IPS DF 6.9 (cell line): Measurements from ENCODE around the gene RPS27L.

Experiments used
- DNase-seq: peaks from one replicate; pipeline ENCODE4 v3.0.0-alpha.2; 2013; ENCODE audit warnings: low read depth, low spot score
- H3K27ac ChIP-seq: one replicate; pipeline ENCODE4 v1.5.1; 2013; ENCODE audit warnings: low read length, control low read depth
- H3K27me3 ChIP-seq: 2 replicates; pipeline ENCODE4 v1.6.1; 2013; ENCODE audit warnings: mild to moderate bottlenecking, low read length; ENCODE audit not compliant: control insufficient read depth, insufficient read depth
- H3K36me3 ChIP-seq: 2 replicates; pipeline ENCODE4 v1.6.1; 2013; ENCODE audit warnings: low read length; ENCODE audit not compliant: control insufficient read depth, insufficient read depth
- H3K4me1 ChIP-seq: 2 replicates; pipeline ENCODE4 v1.6.1; 2013; ENCODE audit warnings: low read length; ENCODE audit not compliant: control insufficient read depth, insufficient read depth
- H3K4me3 ChIP-seq: 2 replicates; pipeline ENCODE4 v1.5.1; 2013; ENCODE audit warnings: mild to moderate bottlenecking, low read length
- H3K9me3 ChIP-seq: 2 replicates; pipeline ENCODE4 v1.6.1; 2013; ENCODE audit warnings: low read length, inconsistent platforms; ENCODE audit not compliant: control insufficient read depth, insufficient read depth
- WGBS: extraction: QIAGEN DNeasy Blood & Tissue Kit; methylation state at CpG from one replicate; pipeline ENCODE4 v1.1.7; 2013; ENCODE audit warnings: mixed read lengths, missing lambda C conversion rate; ENCODE audit not compliant: insufficient read length, insufficient coverage; 5-methylcytosine and 5-hydroxymethylcytosine counted together

Gene RPS27L

DNA sequence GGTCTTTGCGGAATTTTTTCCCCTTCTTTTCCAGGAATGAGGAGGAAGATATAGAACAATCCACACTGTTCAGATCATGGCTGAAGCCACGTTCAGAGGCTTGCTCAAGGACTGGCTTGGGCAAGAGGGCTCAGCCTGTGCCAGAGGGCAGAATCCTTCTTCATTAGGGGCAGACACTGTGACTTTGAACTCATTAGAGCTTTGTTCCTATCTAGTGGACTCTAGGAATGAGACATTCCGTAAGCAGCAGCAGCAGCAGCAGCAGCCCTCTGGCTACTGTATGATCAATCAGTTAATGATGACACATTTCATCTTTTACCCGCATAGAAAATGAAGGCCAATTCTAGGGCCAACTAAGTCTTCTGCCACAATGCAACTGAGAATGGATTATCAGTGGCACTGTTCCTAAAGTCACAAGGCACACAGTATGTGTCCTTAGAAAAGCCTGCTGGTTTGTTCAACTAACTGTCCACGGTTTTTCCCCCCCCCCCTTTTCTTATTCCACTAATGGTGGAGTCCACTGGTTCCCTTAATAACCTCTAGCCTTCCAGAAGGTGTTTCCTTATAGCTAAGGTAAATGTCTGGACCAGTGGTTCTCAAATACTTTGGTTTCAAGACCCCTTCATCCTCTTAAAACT is 30.4 kb upstream of the RPS27L start:
- peaks cover 1% of the 10 kb centered on the region; the same call in 1 of the 2 replicates for H3K4me1 ChIP-seq

DNA sequence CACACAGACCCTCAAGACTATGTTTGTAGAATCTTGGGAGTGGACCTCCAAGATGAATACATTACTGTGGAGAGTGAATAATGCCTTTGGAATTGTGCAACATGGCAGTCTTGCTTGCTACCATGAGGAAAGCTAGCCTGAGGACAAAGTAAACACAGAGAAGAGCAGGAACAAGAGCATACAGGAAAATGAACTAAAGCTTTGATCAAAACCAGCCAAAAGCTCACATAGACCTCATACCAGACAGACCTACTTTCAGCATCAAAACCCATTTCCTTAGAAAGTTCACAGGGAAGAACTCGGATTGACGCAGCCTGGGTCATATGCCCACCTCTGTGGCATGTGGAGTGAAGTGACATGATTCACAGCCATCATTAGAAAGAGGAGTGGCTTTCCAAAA is 28.8 kb upstream of the RPS27L start:
- Histone ChIP-seq H3K4me3 (no peak overlapping the region), H3K4me1 (peaks cover 1% of the 10 kb centered on the region; the same call in 1 of the 2 replicates), H3K36me3 (no peaks in the 10 kb centered on the region), H3K9me3 (no peaks in the 10 kb centered on the region), H3K27me3 (no peaks in the 10 kb centered on the region), H3K27ac (no peak overlapping the region)
- WGBS, result no CpG with 5 or more reads among the region's 2 CpGs
- DNase-seq, result no peak

More for the DNA sequence above, 30.4 kb upstream of the RPS27L start:
- no peaks in the 10 kb centered on the region for H3K36me3 ChIP-seq
- no peaks in the 10 kb centered on the region for H3K27me3 ChIP-seq
- no CpG with 5 or more reads among the region's 5 CpGs for WGBS
- DNase-seq, result no peak
- H3K27ac ChIP-seq, result no peak overlapping the region
- no peaks in the 10 kb centered on the region for H3K9me3 ChIP-seq
- no peak overlapping the region for H3K4me3 ChIP-seq

DNA sequence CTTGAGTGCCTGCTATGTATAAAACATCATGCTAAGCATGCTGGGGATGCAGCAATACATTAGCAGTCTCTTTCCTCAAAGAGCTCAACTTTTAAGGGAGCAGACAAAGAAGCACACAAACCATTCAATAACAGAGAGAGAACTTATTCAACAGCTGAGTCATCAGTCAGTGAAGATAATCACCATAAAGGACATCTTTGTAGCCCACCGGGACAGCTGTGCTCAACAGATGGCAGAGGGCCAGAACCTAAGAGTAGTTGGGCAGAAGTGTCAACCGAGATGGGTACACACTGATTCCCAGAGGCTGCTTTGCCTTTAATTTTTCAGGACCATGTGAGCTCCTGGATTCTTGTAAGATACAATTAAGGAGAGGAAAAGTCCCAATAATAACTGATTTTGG is 27.9 kb upstream of the RPS27L start:
- Histone ChIP-seq H3K4me3 (no peak overlapping the region), H3K36me3 (no peaks in the 10 kb centered on the region), H3K4me1 (peaks cover 1% of the 10 kb centered on the region; the same call in 1 of the 2 replicates), H3K27ac (no peak overlapping the region), H3K9me3 (no peaks in the 10 kb centered on the region), H3K27me3 (no peaks in the 10 kb centered on the region)
- DNase-seq, result no peak
- WGBS, result no CpG with 5 or more reads among the region's 2 CpGs

DNA sequence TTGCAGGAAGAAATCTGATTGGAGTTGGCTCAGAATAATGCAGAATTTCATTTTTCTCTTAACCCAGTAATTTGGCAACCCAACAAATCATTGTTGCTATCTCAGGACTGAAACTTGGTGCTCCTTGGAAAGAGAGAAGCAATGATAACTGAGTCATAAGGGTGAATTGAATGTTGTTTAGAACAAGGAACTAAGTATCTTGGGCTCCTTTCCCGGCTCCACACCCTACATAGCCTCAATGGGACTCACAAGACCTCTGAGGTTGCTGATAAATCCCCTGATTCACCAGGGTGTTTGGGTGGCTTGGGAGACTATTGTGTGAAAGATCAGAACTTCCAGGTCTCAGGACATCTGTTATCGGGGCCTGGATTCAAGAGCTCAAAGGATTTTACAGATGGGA is 24.4 kb upstream of the RPS27L start:
- Histone ChIP-seq H3K4me3 (no peak overlapping the region), H3K27me3 (no peaks in the 10 kb centered on the region), H3K9me3 (no peaks in the 10 kb centered on the region), H3K4me1 (no peaks in the 10 kb centered on the region), H3K27ac (no peak overlapping the region), H3K36me3 (no peaks in the 10 kb centered on the region)
- DNase-seq, result no peak
- no CpG with 5 or more reads among the region's 2 CpGs for WGBS

DNA sequence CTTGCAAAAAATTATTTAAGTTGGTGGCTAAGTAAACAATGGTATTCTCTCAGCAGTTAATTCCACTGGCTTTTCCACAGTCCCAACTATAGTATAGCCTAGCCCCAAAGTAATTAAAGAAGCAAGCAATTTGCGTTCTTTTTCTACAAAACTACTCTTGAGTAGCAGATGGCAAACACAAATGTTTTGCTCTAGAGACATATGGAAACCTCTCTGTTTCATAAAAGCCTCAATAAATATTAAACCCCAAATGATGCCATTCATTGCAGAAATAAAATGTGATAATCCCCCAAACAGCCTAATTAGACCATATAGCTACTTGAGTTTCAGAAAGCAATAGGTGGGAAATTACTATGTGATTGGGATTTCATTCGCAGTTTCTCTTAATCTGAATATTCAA is 23.5 kb upstream of the RPS27L start:
- no peak for DNase-seq
- Histone ChIP-seq H3K36me3 (no peaks in the 10 kb centered on the region), H3K27me3 (no peaks in the 10 kb centered on the region), H3K9me3 (no peaks in the 10 kb centered on the region), H3K4me3 (no peak overlapping the region), H3K4me1 (no peaks in the 10 kb centered on the region), H3K27ac (no peak overlapping the region)
- WGBS, result no CpG with 5 or more reads among the region's 2 CpGs

DNA sequence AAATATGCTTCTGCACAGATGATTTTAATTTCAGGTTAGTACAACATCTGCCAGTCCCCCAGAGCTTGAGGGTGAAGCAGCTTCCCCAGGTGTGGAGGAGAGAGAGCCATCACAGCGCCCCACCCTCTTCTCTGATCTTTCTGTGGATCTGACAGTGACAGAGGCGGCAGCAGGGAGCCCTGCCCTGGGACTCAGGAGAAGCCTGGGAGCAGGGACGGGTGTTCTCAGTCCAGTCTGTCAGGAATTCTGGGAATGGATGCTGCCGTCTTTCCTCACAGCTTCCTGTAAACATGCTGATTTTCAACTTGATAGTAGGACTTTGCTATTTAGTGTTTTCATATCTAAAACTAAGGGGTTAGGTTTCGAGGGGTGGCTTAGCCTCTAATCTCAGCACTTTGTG is 20.8 kb upstream of the RPS27L start:
- Histone ChIP-seq H3K27ac (no peak overlapping the region), H3K9me3 (no peaks in the 10 kb centered on the region), H3K36me3 (no peaks in the 10 kb centered on the region), H3K4me1 (no peaks in the 10 kb centered on the region), H3K4me3 (no peak overlapping the region), H3K27me3 (no peaks in the 10 kb centered on the region)
- WGBS, result no CpG with 5 or more reads among the region's 5 CpGs
- no peak for DNase-seq

DNA sequence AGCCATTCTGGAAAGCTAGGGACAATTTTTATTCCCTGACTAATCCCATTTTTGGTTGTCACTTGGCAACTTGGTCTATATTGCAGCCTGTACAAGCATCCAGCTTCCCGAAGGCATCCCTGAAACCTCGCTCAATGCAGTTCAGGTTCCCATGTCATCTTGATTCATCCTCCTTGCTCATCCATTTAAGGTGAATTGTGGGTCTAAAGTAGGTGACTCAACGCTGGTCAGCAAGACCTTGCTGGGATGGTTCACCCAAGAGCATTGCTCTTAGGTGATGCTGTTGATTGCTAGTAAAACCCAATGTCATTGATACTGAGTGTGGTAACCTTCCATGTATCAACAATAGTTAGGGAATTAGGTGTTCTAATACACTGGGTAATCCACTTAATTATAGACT is 19.0 kb upstream of the RPS27L start:
- Histone ChIP-seq H3K4me3 (no peak overlapping the region), H3K27me3 (no peaks in the 10 kb centered on the region), H3K9me3 (no peaks in the 10 kb centered on the region), H3K4me1 (0 out of 2 replicates have a peak, but pooled peaks cover 1% of the 10 kb centered on the region), H3K36me3 (no peaks in the 10 kb centered on the region), H3K27ac (no peak overlapping the region)
- no CpG with 5 or more reads among the region's 3 CpGs for WGBS
- DNase-seq, result no peak

DNA sequence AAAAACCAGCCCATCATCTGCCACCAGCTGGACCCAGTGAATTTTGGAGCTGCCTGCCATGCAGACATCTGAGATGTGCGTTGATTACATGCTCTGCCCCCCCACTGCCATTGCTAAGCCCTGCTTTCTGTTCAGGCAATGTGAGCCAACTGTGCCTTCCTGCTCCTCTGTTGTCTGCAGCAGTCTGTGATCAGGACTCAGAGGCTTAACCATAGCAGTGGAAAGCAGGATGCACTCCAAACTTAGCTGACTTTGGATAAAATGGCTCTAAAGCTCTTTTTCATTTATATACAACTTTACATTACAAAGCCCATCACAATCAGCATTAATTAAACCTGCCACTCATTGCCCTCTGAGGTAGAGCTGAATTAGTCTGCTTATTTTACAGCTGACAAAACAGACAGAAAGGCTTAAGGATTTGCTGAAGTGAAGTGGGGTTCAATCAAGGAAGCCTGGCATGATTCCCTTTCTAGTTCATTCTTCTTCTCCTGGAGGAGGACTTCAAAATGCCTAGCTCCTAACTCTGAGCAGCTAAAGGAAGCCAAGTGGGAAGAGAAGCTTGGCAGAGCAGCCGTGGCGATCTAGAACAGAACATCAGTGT is 15.7 kb upstream of the RPS27L start:
- H3K4me3 ChIP-seq, result no peak overlapping the region
- DNase-seq, result no peak
- WGBS, result no CpG with 5 or more reads among the region's 3 CpGs

DNA sequence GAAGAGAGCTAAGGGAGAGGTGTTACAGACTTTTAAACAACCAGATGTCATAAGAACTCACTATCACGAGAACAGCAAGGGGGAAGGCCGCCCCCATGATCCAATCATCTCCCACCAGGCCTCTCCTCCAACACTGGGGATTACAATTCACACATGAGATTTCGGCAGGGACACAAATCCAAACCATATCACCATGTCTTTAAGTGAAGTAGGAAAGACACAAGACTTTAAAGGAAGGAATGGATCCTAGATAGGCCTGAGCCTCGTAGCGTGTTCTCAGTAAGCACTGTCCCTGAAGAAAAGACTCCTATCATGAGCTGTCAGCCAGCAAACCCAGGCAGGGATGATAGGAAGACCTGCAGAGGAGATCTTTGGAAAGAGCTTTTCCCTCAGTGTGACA is 15.1 kb upstream of the RPS27L start:
- H3K4me1 ChIP-seq, result 0 out of 2 replicates have a peak, but pooled peaks cover 1% of the 10 kb centered on the region
- H3K4me3 ChIP-seq, result no peak overlapping the region
- DNase-seq, result no peak
- H3K9me3 ChIP-seq, result no peaks in the 10 kb centered on the region
- H3K27ac ChIP-seq, result no peak overlapping the region
- H3K27me3 ChIP-seq, result no peaks in the 10 kb centered on the region
- WGBS, result no CpG with 5 or more reads among the region's 5 CpGs
- no peaks in the 10 kb centered on the region for H3K36me3 ChIP-seq

More for the DNA sequence above, 15.7 kb upstream of the RPS27L start:
- H3K9me3 ChIP-seq, result no peaks in the 10 kb centered on the region
- 0 out of 2 replicates have a peak, but pooled peaks cover 1% of the 10 kb centered on the region for H3K4me1 ChIP-seq
- no peaks in the 10 kb centered on the region for H3K36me3 ChIP-seq
- H3K27me3 ChIP-seq, result no peaks in the 10 kb centered on the region
- no peak overlapping the region for H3K27ac ChIP-seq

DNA sequence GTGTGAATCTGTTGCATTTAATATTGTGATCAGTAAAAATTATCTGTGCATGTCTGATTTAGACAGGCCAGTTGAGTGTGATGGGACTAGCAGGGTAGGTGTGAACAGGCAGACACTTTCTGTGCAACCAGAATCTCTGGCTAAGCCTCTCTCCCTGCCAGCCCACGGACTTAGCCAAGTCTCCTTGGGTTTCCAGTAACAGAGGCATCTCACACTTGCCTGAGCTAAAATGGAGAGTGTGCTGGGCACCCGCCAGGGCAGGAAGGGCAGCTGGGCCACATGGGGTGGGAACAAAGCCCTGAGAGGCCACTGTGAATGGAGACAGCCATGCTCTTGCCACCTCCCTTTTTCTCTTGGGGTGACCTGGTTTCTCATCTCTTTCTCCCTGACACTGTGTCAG is 12.5 kb upstream of the RPS27L start:
- H3K4me1 ChIP-seq, result 0 out of 2 replicates have a peak, but pooled peaks cover 1% of the 10 kb centered on the region
- WGBS, result no CpG with 5 or more reads among the region's 2 CpGs
- H3K27me3 ChIP-seq, result no peaks in the 10 kb centered on the region
- no peaks in the 10 kb centered on the region for H3K36me3 ChIP-seq
- no peak overlapping the region for H3K4me3 ChIP-seq
- DNase-seq, result no peak
- H3K9me3 ChIP-seq, result no peaks in the 10 kb centered on the region
- H3K27ac ChIP-seq, result no peak overlapping the region

DNA sequence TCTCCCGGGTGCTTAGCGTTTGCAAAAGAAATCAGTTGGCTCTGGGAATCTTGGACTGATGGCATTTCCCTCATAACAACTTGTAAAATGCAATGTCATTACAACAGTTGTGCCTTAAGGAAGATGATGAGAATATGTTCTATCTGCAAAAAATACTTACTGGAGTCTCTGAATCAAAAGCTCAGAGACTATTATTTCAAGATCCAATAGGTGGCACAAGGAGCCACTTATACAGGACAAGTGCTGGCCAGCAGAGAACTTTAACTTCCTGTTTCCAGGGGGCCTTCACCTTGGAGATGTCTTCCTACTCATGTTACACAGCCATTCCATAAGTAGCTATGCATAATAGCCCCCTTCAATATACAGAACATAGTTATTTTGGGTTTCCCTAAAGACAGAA is 8.9 kb upstream of the RPS27L start:
- no peaks in the 10 kb centered on the region for H3K27me3 ChIP-seq
- no peaks in the 10 kb centered on the region for H3K4me1 ChIP-seq
- WGBS, result no CpG with 5 or more reads among the region's 2 CpGs
- H3K27ac ChIP-seq, result no peak overlapping the region
- no peaks in the 10 kb centered on the region for H3K36me3 ChIP-seq
- no peaks in the 10 kb centered on the region for H3K9me3 ChIP-seq
- DNase-seq, result no peak
- H3K4me3 ChIP-seq, result no peak overlapping the region
